Keratinocyte (primary cell): ENCODE results near the gene FRYL. TPM values are rescaled to one million over a fixed set of nuclear protein-coding genes. Genes with fewer than 3 reads are reported as not detected.
"Not testable (repeated sequence)": the region's sequence is repeated elsewhere in the genome, so short reads cannot be mapped to it uniquely, and the experiment has no call there.

Experiments
- DNase-seq: peaks from one replicate; pipeline ENCODE4 v3.0.0-alpha.2; 2011; ENCODE audit warnings: low read depth, missing footprints, low spot score
- FAIRE-seq: peaks from 2 replicates; lab custom pipeline; 2011; peaks lifted over from hg19 to GRCh38; lab: Jason Lieb, UNC
- H2AFZ ChIP-seq: 2 replicates; pipeline ENCODE4 v1.6.0; 2012; ENCODE audit warnings: low read length, control low read depth, inconsistent platforms; ENCODE audit not compliant: control insufficient read depth
- H3K27ac ChIP-seq: 2 replicates; pipeline ENCODE4 v1.5.1; 2011; ENCODE audit warnings: low read length; ENCODE audit not compliant: control insufficient read depth, insufficient read depth
- H3K27me3 ChIP-seq: 3 replicates; pipeline ENCODE4 v1.6.0; 2011; ENCODE audit warnings: low read length; ENCODE audit not compliant: control insufficient read depth, insufficient read depth; ENCODE audit errors: extremely low read depth
- H3K36me3 ChIP-seq, 2 experiments: 2 replicates in 1 of 2; 3 replicates in 1 of 2; pipeline ENCODE4 v1.5.1; 2011; ENCODE audit warnings: low read length in 2 of 2, mild to moderate bottlenecking in 1 of 2; ENCODE audit not compliant: control insufficient read depth in 2 of 2, insufficient read depth in 2 of 2; ENCODE audit errors: extremely low read depth in 1 of 2
- H3K4me1 ChIP-seq: 3 replicates; pipeline ENCODE4 v1.5.1; 2011; ENCODE audit warnings: low read length; ENCODE audit not compliant: control insufficient read depth, insufficient read depth; ENCODE audit errors: extremely low read depth
- H3K4me2 ChIP-seq: 3 replicates; pipeline ENCODE4 v1.6.0; 2011; ENCODE audit warnings: low read depth, low read length; ENCODE audit not compliant: control insufficient read depth, insufficient read depth; ENCODE audit errors: extremely low read depth
- H3K4me3 ChIP-seq, 3 experiments: fragments of 200-600 bp in 1 of 3; sonication (generic) in 1 of 3; 2 replicates in 2 of 3; 3 replicates in 1 of 3; pipeline ENCODE4 v1.5.1; 2011 to 2016; ENCODE audit warnings: low read length in 3 of 3, mild to moderate bottlenecking in 3 of 3, control low read depth in 2 of 3, inconsistent platforms in 1 of 3, low read depth in 1 of 3, mixed read lengths in 1 of 3, mixed run types in 1 of 3, moderate library complexity in 1 of 3; ENCODE audit not compliant: control insufficient read depth in 2 of 3, insufficient read depth in 2 of 3; ENCODE audit errors: extremely low read depth in 1 of 3
- H3K79me2 ChIP-seq: 2 replicates; pipeline ENCODE4 v1.6.0; 2012; ENCODE audit warnings: low read length; ENCODE audit not compliant: control insufficient read depth, insufficient read depth
- H3K9ac ChIP-seq: 3 replicates; pipeline ENCODE4 v1.6.0; 2011; ENCODE audit warnings: low read length; ENCODE audit not compliant: control insufficient read depth, insufficient read depth; ENCODE audit errors: extremely low read depth
- H3K9me1 ChIP-seq: 3 replicates; pipeline ENCODE4 v1.6.0; 2011; ENCODE audit warnings: low read length; ENCODE audit not compliant: control insufficient read depth, insufficient read depth; ENCODE audit errors: extremely low read depth
- H3K9me3 ChIP-seq: 2 replicates; pipeline ENCODE4 v1.5.1; 2012; ENCODE audit warnings: low read depth, low read length; ENCODE audit not compliant: control insufficient read depth
- H4K20me1 ChIP-seq: 3 replicates; pipeline ENCODE4 v1.6.0; 2011; ENCODE audit warnings: low read length; ENCODE audit not compliant: control insufficient read depth, insufficient read depth; ENCODE audit errors: extremely low read depth
- CTCF ChIP-seq, 3 experiments: IDR thresholded peaks in 1 of 3; conservative IDR thresholded peaks in 1 of 3; optimal IDR thresholded peaks in 1 of 3; 2 replicates in 2 of 3; 3 replicates in 1 of 3; pipeline versions ENCODE3 to v1.5.1; 2011; ENCODE audit warnings: low read length in 3 of 3, mild to moderate bottlenecking in 3 of 3, moderate library complexity in 2 of 3, control low read depth in 1 of 3, inconsistent platforms in 1 of 3; ENCODE audit not compliant: insufficient read depth in 2 of 3; ENCODE audit errors: extremely low read depth in 1 of 3
- EZH2 ChIP-seq: IDR thresholded peaks from one replicate; pipeline ENCODE4 v1.6.1; 2012; ENCODE audit warnings: inconsistent platforms, mild to moderate bottlenecking, low read length, moderate library complexity
- dilution Hi-C: fragments of 300-500 bp; cut with MboI; formaldehyde crosslinking; loops from one replicate; pipeline ENCODE4 v1.7.0; 2020; ENCODE audit warnings: low sequenced_read_pairs; ENCODE audit not compliant: extremely low pct_ligation_motif_present
- polyA minus RNA-seq, 3 experiments: library from RNA; depleted of rRNA, polyadenylated mRNA; stranded (reverse); fragments of >200 nt; gene quantifications; 1 replicate in 1 of 3; 2 replicates in 1 of 3; 3 replicates in 1 of 3; pipeline ENCODE4 v1.2.3, GENCODE V29; 2011
- polyA plus RNA-seq, 5 experiments: library from polyadenylated mRNA; depleted of rRNA in 3 of 5; stranded (reverse) in 3 of 5; stranded (forward) in 1 of 5; unstranded in 1 of 5; fragments of >200 nt; gene quantifications; 1 replicate in 1 of 5; 2 replicates in 3 of 5; 3 replicates in 1 of 5; pipeline versions ENCODE4 v1.2.1 to v1.2.3, GENCODE V29; 2011 to 2012; ENCODE audit warnings: missing spikeins in 2 of 5, low read depth in 1 of 5, low replicate concordance in 1 of 5

FRYL gene
- polyA plus RNA-seq (29.4 to 40.4 TPM (median 29.6 TPM) in 3 replicates), polyA minus RNA-seq (39.1 to 166 TPM (median 101 TPM) in 3 replicates)
- 19.6 TPM for polyA plus RNA-seq (2011; ENCODE audit: low read depth)
- polyA plus RNA-seq (2011; cell fraction: cytosol; rRNA removed): 9.5 and 20.3 TPM in 2 replicates
- 48.6 and 66.2 TPM in 2 replicates for polyA plus RNA-seq (2011; cell fraction: nucleus; rRNA removed)
- 20.9 and 29.6 TPM in 2 replicates for polyA plus RNA-seq (2012; ENCODE audit: low replicate concordance)
- polyA minus RNA-seq (2011; cell fraction: cytosol; rRNA and poly(A)+ RNA removed): 45.7 TPM
- 195 and 330 TPM in 2 replicates for polyA minus RNA-seq (2011; cell fraction: nucleus; rRNA and poly(A)+ RNA removed)

DNA sequence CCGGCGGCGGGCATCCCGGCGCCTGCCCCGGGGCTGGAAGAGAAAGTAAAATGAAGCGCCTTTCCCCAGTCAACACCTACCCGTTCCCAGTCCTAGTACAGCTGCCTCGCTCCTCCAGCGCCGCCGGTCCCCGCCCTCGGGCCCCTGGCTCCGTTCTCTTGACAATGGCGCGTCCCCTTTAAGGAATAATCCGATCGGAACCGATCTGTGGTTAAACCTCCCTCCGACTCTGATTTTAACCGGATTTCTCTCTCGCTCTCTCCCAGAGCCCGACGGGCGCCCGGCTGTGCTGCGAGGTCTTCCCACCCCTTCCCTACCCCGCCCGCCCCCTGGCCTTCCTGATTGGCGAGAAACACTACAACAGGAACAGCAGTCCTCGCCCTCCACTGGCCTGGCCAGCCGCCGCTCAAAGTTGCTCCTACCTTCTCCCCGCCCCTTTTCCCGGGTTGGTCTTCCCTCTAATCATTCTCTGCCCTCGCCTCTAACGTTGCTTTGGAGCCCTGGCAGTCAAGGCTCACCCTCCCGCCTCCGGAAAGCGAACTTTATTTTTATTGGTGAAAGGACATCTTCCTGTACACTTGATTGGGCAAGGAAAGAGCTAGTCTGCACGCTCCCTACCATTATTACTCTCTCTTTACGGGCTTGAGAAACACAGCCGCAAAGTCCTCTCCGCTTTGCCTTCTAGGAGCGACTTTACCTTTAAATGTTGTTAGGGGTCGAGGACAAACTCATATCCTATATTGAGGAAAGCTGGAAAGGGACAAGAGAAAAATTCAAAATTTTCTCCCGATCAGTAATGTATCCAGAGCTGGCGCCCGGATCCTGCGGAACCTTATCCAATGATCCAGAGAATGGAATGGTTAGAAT lies at the start of gene FRYL:
FRYL (minus strand) TSS at position 282 of the 867 bp plus-strand sequence. CDS start 145,869 bp downstream, outside the sequence.
- peak within 1 kb of the TSS; percentile 89 for H3K4me2 ChIP-seq
- H3K4me3 ChIP-seq: peak within 1 kb of the TSS; percentile 77 to 96 (median 92)
- dilution Hi-C loops: no loop called here
- peak within 1 kb of the TSS; percentile 95 for H3K9ac ChIP-seq
- peaks cover 47% of the 10 kb centered on the region for H3K79me2 ChIP-seq
- no peaks in the 10 kb centered on the region for H3K9me1 ChIP-seq
- FAIRE-seq (peak; percentile 94), DNase-seq (peak; percentile 88)
- H3K9me3 ChIP-seq: no peaks in the 10 kb centered on the region
- peaks cover 20% of the 10 kb centered on the region for H3K4me1 ChIP-seq
- no peaks in the 10 kb centered on the region for H3K36me3 ChIP-seq
- no peak for TF ChIP-seq EZH2
- no peak for TF ChIP-seq CTCF (optimal IDR thresholded peaks at IDR 0.05 in 1 of 3, IDR thresholded peaks at IDR 0.05 in 1 of 3, conservative IDR thresholded peaks at IDR 0.05 in 1 of 3; ENCODE audit: extremely low read depth in 1 of 3, insufficient read depth in 2 of 3, low read length in 3 of 3)
- no peaks in the 10 kb centered on the region for H3K27me3 ChIP-seq
- H2AFZ ChIP-seq: peak within 1 kb of the TSS; percentile 67
- H3K27ac ChIP-seq: peak within 1 kb of the TSS; percentile 90
- peaks cover 2% of the 10 kb centered on the region for H4K20me1 ChIP-seq

- no peak for DNase-seq
These were observed 47.5 kb upstream of the FRYL start for GRCh38 chr4:48827622-48828021.

DNA sequence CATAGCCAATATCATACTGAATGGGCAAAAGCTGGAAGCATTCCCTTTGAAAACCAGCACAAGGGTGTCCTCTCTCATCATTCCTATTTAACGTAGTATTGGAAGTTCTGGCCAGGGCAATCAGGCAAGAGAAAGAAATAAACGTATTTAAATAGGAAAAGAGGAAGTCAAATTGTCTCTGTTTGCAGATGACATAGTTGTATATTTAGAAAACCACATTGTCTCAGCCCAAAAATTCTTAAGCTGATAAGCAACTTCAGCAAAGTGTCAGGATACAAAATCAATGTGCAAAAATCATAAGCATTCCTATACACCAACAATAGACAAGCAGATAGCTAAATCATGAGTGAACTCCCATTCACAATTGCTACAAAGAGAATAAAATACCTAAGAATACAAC lies 41.4 kb upstream of the FRYL start:
- H3K4me2 ChIP-seq, H2AFZ ChIP-seq, H3K36me3 ChIP-seq, H3K79me2 ChIP-seq, H3K27ac ChIP-seq, H3K9me1 ChIP-seq, H4K20me1 ChIP-seq, dilution Hi-C loops, DNase-seq, FAIRE-seq, H3K9ac ChIP-seq, H3K27me3 ChIP-seq, H3K4me1 ChIP-seq, H3K4me3 ChIP-seq, H3K9me3 ChIP-seq: not testable (repeated sequence)

More at GRCh38 chr4:48827622-48828021, 47.5 kb upstream of the FRYL start:
- no peaks in the 10 kb centered on the region for H3K27me3 ChIP-seq
- H3K4me1 ChIP-seq: peaks cover 2% of the 10 kb centered on the region
- no peak for FAIRE-seq
- no peak overlapping the region for H2AFZ ChIP-seq
- no peak overlapping the region for H3K27ac ChIP-seq
- no peaks in the 10 kb centered on the region for H3K9me1 ChIP-seq
- no peak for TF ChIP-seq CTCF (optimal IDR thresholded peaks at IDR 0.05 in 1 of 3, IDR thresholded peaks at IDR 0.05 in 1 of 3, conservative IDR thresholded peaks at IDR 0.05 in 1 of 3; ENCODE audit: extremely low read depth in 1 of 3, insufficient read depth in 2 of 3, low read length in 3 of 3)
- no peak for TF ChIP-seq EZH2
- no peak overlapping the region for H3K9ac ChIP-seq
- no peaks in the 10 kb centered on the region for H3K36me3 ChIP-seq
- H3K4me3 ChIP-seq: no peak overlapping the region
- no peaks in the 10 kb centered on the region for H4K20me1 ChIP-seq
- no peaks in the 10 kb centered on the region for H3K9me3 ChIP-seq
- no peak overlapping the region for H3K4me2 ChIP-seq
- dilution Hi-C loops: no loop called here
- H3K79me2 ChIP-seq: peaks cover 17% of the 10 kb centered on the region
